Spinal cord (tissue), 10 donors: ENCODE results near the gene ROCK1. TPM values are rescaled to one million over a fixed set of nuclear protein-coding genes. Genes with fewer than 3 reads are reported as not detected.

Experiments used
- DNase-seq, 6 donors: peaks; one replicate each; pipeline versions ENCODE4 v3.0.0 to v3.0.0-alpha.2; 2013 to 2015; ENCODE audit warnings: low spot score in 6 of 6, low read depth in 4 of 6
- H3K27ac ChIP-seq: one replicate; pipeline ENCODE4 v1.5.1; 2013; ENCODE audit warnings: low read depth, low read length, control low read depth
- H3K27me3 ChIP-seq: one replicate; pipeline ENCODE4 v1.6.1; 2013; ENCODE audit warnings: low read length; ENCODE audit not compliant: control insufficient read depth, insufficient read depth
- H3K36me3 ChIP-seq: one replicate; pipeline ENCODE4 v1.6.1; 2013; ENCODE audit warnings: low read length; ENCODE audit not compliant: control insufficient read depth, insufficient read depth
- H3K4me1 ChIP-seq: one replicate; pipeline ENCODE4 v1.6.1; 2013; ENCODE audit warnings: low read length; ENCODE audit not compliant: control insufficient read depth, insufficient read depth
- H3K4me3 ChIP-seq: one replicate; pipeline ENCODE4 v1.5.1; 2013; ENCODE audit warnings: low read depth, low read length, control low read depth
- H3K9me3 ChIP-seq: one replicate; pipeline ENCODE4 v1.6.1; 2013; ENCODE audit warnings: low read length; ENCODE audit not compliant: control insufficient read depth, insufficient read depth
- WGBS: methylation state at CpG from one replicate; pipeline ENCODE4 v1.1.5; 2013; ENCODE audit warnings: missing lambda C conversion rate; ENCODE audit not compliant: insufficient coverage; 5-methylcytosine and 5-hydroxymethylcytosine counted together
- polyA plus RNA-seq, 2 donors: library from polyadenylated mRNA; unstranded; fragments of 120-200 nt; gene quantifications; one replicate each; pipeline ENCODE4 v1.2.1, GENCODE V29; 2013; ENCODE audit not compliant: insufficient read length in 2 of 2
- total RNA-seq, 2 donors: library from RNA; depleted of rRNA in 1 of 2; stranded (reverse); fragments of 120-200 nt in 1 of 2; fragments of >200 nt in 1 of 2; gene quantifications; one replicate each; pipeline versions ENCODE4 v1.2.3 to v1.2.4, GENCODE V29; 2013 to 2014
- donor health status: healthy.

ROCK1 gene
- total and polyA plus RNA-seq, 4 donors, result 31.0 to 56.1 (median 34.1) TPM

GRCh38 chr18:21129566-21130216 is 18.1 kb upstream of the ROCK1 start:
- no peaks in the 10 kb centered on the region for H3K36me3 ChIP-seq
- H3K27me3 ChIP-seq, result no peaks in the 10 kb centered on the region
- whole genome bisulfite sequencing, result 50% methylated on average over 2 of the region's 4 CpGs
- H3K9me3 ChIP-seq, result no peaks in the 10 kb centered on the region
- H3K27ac ChIP-seq, result no peak overlapping the region
- no peak for DNase-seq
- no peak overlapping the region for H3K4me3 ChIP-seq
- H3K4me1 ChIP-seq, result no peaks in the 10 kb centered on the region

GRCh38 chr18:21123290-21123926 is 11.8 kb upstream of the ROCK1 start:
- no peaks in the 10 kb centered on the region for H3K4me1 ChIP-seq
- 100% methylated on average over 3 of the region's 5 CpGs for WGBS
- DNase-seq, result no peak
- H3K27ac ChIP-seq, result no peak overlapping the region
- H3K4me3 ChIP-seq, result no peak overlapping the region
- H3K27me3 ChIP-seq, result no peaks in the 10 kb centered on the region
- no peaks in the 10 kb centered on the region for H3K36me3 ChIP-seq
- no peaks in the 10 kb centered on the region for H3K9me3 ChIP-seq

GRCh38 chr18:21118806-21119205 is 7.2 kb upstream of the ROCK1 start:
- H3K4me1 ChIP-seq, result no peaks in the 10 kb centered on the region
- no peak overlapping the region for H3K4me3 ChIP-seq
- H3K27ac ChIP-seq, result no peak overlapping the region
- no peak for DNase-seq
- no peaks in the 10 kb centered on the region for H3K27me3 ChIP-seq
- H3K9me3 ChIP-seq, result no peaks in the 10 kb centered on the region
- H3K36me3 ChIP-seq, result no peaks in the 10 kb centered on the region

GRCh38 chr18:21117409-21118131 is 6.0 kb upstream of the ROCK1 start:
- DNase-seq, result no peak
- Histone ChIP-seq H3K4me3 (no peak overlapping the region), H3K4me1 (no peaks in the 10 kb centered on the region), H3K27ac (no peak overlapping the region), H3K27me3 (no peaks in the 10 kb centered on the region), H3K9me3 (no peaks in the 10 kb centered on the region), H3K36me3 (no peaks in the 10 kb centered on the region)
- WGBS, result 58% methylated on average over 2 of the region's 5 CpGs

GRCh38 chr18:21115519-21116411 is 4.2 kb upstream of the ROCK1 start:
- WGBS, result 63% methylated on average over 5 of the region's 7 CpGs
- no peak overlapping the region for H3K4me3 ChIP-seq
- no peaks in the 10 kb centered on the region for H3K27me3 ChIP-seq
- H3K27ac ChIP-seq, result no peak overlapping the region
- DNase-seq, result no peak
- peaks cover 5% of the 10 kb centered on the region for H3K4me1 ChIP-seq
- H3K9me3 ChIP-seq, result no peaks in the 10 kb centered on the region
- H3K36me3 ChIP-seq, result no peaks in the 10 kb centered on the region

GRCh38 chr18:21112543-21113105 is 1.0 kb upstream of the ROCK1 start:
- no peaks in the 10 kb centered on the region for H3K36me3 ChIP-seq
- H3K4me3 ChIP-seq, result peak overlapping the region; percentile 71
- H3K9me3 ChIP-seq, result no peaks in the 10 kb centered on the region
- peaks cover 9% of the 10 kb centered on the region for H3K4me1 ChIP-seq
- WGBS, result 0% methylated on average over 1 of the region's 9 CpGs
- no peak for DNase-seq
- H3K27ac ChIP-seq, result peak overlapping the region; percentile 91
- H3K27me3 ChIP-seq, result no peaks in the 10 kb centered on the region

GRCh38 chr18:21112140-21112473 is 494 bp upstream of the ROCK1 start:
- no peak for DNase-seq
- WGBS, result 0% methylated on average over 10 of the region's 16 CpGs
- no peaks in the 10 kb centered on the region for H3K27me3 ChIP-seq
- H3K36me3 ChIP-seq, result no peaks in the 10 kb centered on the region
- H3K9me3 ChIP-seq, result no peaks in the 10 kb centered on the region
- H3K4me1 ChIP-seq, result peaks cover 10% of the 10 kb centered on the region
- peak overlapping the region; percentile 71 for H3K4me3 ChIP-seq
- peak overlapping the region; percentile 91 for H3K27ac ChIP-seq

GRCh38 chr18:21110713-21111345 is 784 bp downstream of the ROCK1 start:
- H3K36me3 ChIP-seq, result no peaks in the 10 kb centered on the region
- no peaks in the 10 kb centered on the region for H3K9me3 ChIP-seq
- H3K27me3 ChIP-seq, result no peaks in the 10 kb centered on the region
- H3K27ac ChIP-seq, result peak overlapping the region; percentile 93
- peak; percentile 11 to 65 (median 23) for DNase-seq
- under 1% methylated on average over 47 of the region's 47 CpGs for WGBS
- peaks cover 10% of the 10 kb centered on the region for H3K4me1 ChIP-seq
- peak overlapping the region; percentile 82 for H3K4me3 ChIP-seq
